K562 (cell line): ENCODE results near the gene GLIPR1. TPM values are rescaled to one million over a fixed set of nuclear protein-coding genes. Genes with fewer than 3 reads are reported as not detected.

Source experiments
- ATAC-seq: fragments of 200-7000 bp; cut with Tn5 transposase; 3 replicates; pipeline ENCODE4 v1.9.1; 2020; ENCODE audit warnings: moderate library complexity
- BruUV-seq: library from RNA; stranded (reverse); fragments of 400-500 nt; replicated peaks from 2 replicates; lab custom pipeline; 2021; lab: Mats Ljungman, UMichigan
- CTCF ChIA-PET: fragments of 300-600 bp; formaldehyde crosslinking; extraction: SDS; loops from one replicate; lab custom pipeline; 2021; ENCODE audit warnings: low intra/inter-chr PET ratio; lab: Yijun Ruan, JAX
- POLR2A ChIA-PET: fragments of 300-600, 350-650 bp; sonication (Branson Sonifier 250); formaldehyde crosslinking; extraction: SDS; loops from one replicate; lab custom pipeline; 2021; ENCODE audit warnings: antibody characterized with exemption, inconsistent platforms; lab: Yijun Ruan, JAX
- DNase-seq, 4 experiments: peaks; one replicate each; pipeline versions ENCODE4 v3.0.0 to v3.0.0-alpha.2; 2011 to 2018; ENCODE audit warnings: low spot score in 3 of 4, mixed read lengths in 3 of 4; ENCODE audit errors: extremely low read depth in 1 of 4
- FAIRE-seq: peaks from 2 replicates; lab custom pipeline; 2011; peaks lifted over from hg19 to GRCh38; lab: Jason Lieb, UNC
- H2AFZ ChIP-seq: 2 replicates; pipeline ENCODE4 v1.6.0; 2011; ENCODE audit warnings: low read depth, low read length, control low read depth, inconsistent platforms
- H3K27ac ChIP-seq: fragments of 200-600 bp; 3 replicates; pipeline ENCODE4 v1.8.0; 2011; ENCODE audit warnings: low read depth, mild to moderate bottlenecking, control low read depth, inconsistent platforms, low read length, moderate library complexity, mixed read lengths; ENCODE audit errors: extremely low read depth
- H3K27me3 ChIP-seq, 2 experiments: fragments of 300-600 bp in 1 of 2; 2 replicates in 1 of 2; 3 replicates in 1 of 2; pipeline versions ENCODE4 v1.6.0 to v1.8.0; 2011; ENCODE audit warnings: inconsistent platforms in 2 of 2, low read length in 2 of 2, mild to moderate bottlenecking in 1 of 2, mixed read lengths in 1 of 2, moderate library complexity in 1 of 2; ENCODE audit not compliant: control insufficient read depth in 2 of 2, insufficient read depth in 2 of 2
- H3K36me3 ChIP-seq: fragments of 300-600 bp; 3 replicates; pipeline ENCODE4 v1.8.0; 2011; ENCODE audit warnings: mild to moderate bottlenecking, low read length, inconsistent platforms; ENCODE audit not compliant: control insufficient read depth, insufficient read depth
- H3K4me1 ChIP-seq, 2 experiments: fragments of 200-600 bp in 1 of 2; replicated peaks in 1 of 2; 2 replicates in 1 of 2; 3 replicates in 1 of 2; pipeline versions ENCODE4 v1.5.1 to v1.8.0; 2011; ENCODE audit warnings: inconsistent platforms in 2 of 2, low read length in 2 of 2, mild to moderate bottlenecking in 1 of 2, mixed read lengths in 1 of 2, moderate library complexity in 1 of 2; ENCODE audit not compliant: control insufficient read depth in 2 of 2, insufficient read depth in 2 of 2
- H3K4me2 ChIP-seq: 2 replicates; pipeline ENCODE4 v1.6.1; 2011; ENCODE audit warnings: low read length, control low read depth, inconsistent platforms, mixed read lengths; ENCODE audit not compliant: insufficient read depth
- H3K4me3 ChIP-seq: fragments of 200-600 bp; sonication (generic), shearing (Covaris generic); 2 replicates; pipeline ENCODE4 v1.5.1; 2016; ENCODE audit warnings: control low read depth, inconsistent platforms
- H3K79me2 ChIP-seq: fragments of 200-600 bp; 3 replicates; pipeline ENCODE4 v1.8.0; 2011; ENCODE audit warnings: low read length, inconsistent platforms; ENCODE audit not compliant: control insufficient read depth, insufficient read depth
- H3K9ac ChIP-seq, 2 experiments: 2 replicates each; pipeline versions ENCODE4 v1.6.0 to v1.6.1; 2011; ENCODE audit warnings: low read depth in 2 of 2, low read length in 2 of 2, control low read depth in 1 of 2, inconsistent platforms in 1 of 2, mild to moderate bottlenecking in 1 of 2, mixed read lengths in 1 of 2; ENCODE audit not compliant: insufficient read depth in 1 of 2
- H3K9me1 ChIP-seq: one replicate; pipeline ENCODE4 v1.6.0; 2011; ENCODE audit warnings: inconsistent platforms, mild to moderate bottlenecking, low read length, moderate library complexity; ENCODE audit not compliant: control insufficient read depth, insufficient read depth
- H3K9me3 ChIP-seq: replicated peaks from 2 replicates; pipeline ENCODE4 v1.5.1; 2011; ENCODE audit warnings: low read depth, low read length, inconsistent platforms; ENCODE audit not compliant: control insufficient read depth, insufficient read depth
- H4K20me1 ChIP-seq: replicated peaks from 2 replicates; pipeline ENCODE4 v1.6.1; 2011; ENCODE audit warnings: low read length, inconsistent platforms, mixed read lengths; ENCODE audit not compliant: control insufficient read depth, insufficient read depth
- BHLHE40 ChIP-seq: IDR thresholded peaks from 2 replicates; pipeline ENCODE4 v1.6.1; 2011; ENCODE audit warnings: low read length, improper control_type of control experiment
- FOSL1 ChIP-seq: fragments of 200-800 bp; sonication (Bioruptor generic); conservative IDR thresholded peaks from 2 replicates; pipeline ENCODE4 v1.6.1; 2016; ENCODE audit warnings: missing genetic modification characterization, missing compliant biosample characterization
- HCFC1 ChIP-seq: IDR thresholded peaks from 2 replicates; pipeline ENCODE4 v1.6.1; 2012; ENCODE audit warnings: low read depth, low read length, improper control_type of control experiment
- MAFF ChIP-seq: IDR thresholded peaks from 2 replicates; pipeline ENCODE4 v1.6.1; 2012; ENCODE audit warnings: low read length, improper control_type of control experiment
- POLR2AphosphoS5 ChIP-seq: IDR thresholded peaks from 2 replicates; pipeline ENCODE4 v1.6.1; 2011; ENCODE audit warnings: mild to moderate bottlenecking, low read depth, low read length, moderate library complexity; ENCODE audit not compliant: control insufficient read depth, insufficient read depth
- PRPF4 ChIP-seq: fragments of 200-400 bp; formaldehyde crosslinking; IDR thresholded peaks from one replicate; pipeline ENCODE4 v1.6.1; 2017; ENCODE audit warnings: low read length, low read depth, mild to moderate bottlenecking; ENCODE audit not compliant: insufficient read depth, poor library complexity, severe bottlenecking
- SMARCC2 ChIP-seq: fragments of 450-650 bp; IDR thresholded peaks from 2 replicates; pipeline ENCODE4 v1.6.1; 2017; ENCODE audit warnings: antibody characterized with exemption, moderate library complexity, mild to moderate bottlenecking, low read depth
- SMARCE1 ChIP-seq: fragments of 450-650 bp; IDR thresholded peaks from 2 replicates; pipeline ENCODE4 v1.7.1; 2016; ENCODE audit warnings: mild to moderate bottlenecking
- SPI1 ChIP-seq: IDR thresholded peaks from 2 replicates; pipeline ENCODE4 v1.6.1; 2011; ENCODE audit warnings: low read depth, low read length, control low read depth, borderline replicate concordance
- ZBTB11 ChIP-seq, 3 experiments: fragments of 200-800 bp in 1 of 3; fragments of 250-450 bp in 1 of 3; fragments of 450-650 bp in 1 of 3; sonication (Bioruptor Pico) in 1 of 3; sonication (Bioruptor generic) in 1 of 3; formaldehyde crosslinking in 1 of 3; IDR thresholded peaks; 2 replicates each; pipeline versions ENCODE4 v1.6.1 to v1.8.0; 2016 to 2022; ENCODE audit warnings: mild to moderate bottlenecking in 2 of 3, missing genetic modification characterization in 2 of 3, missing compliant biosample characterization in 1 of 3, moderate library complexity in 1 of 3
- ZBTB2 ChIP-seq: fragments of 450-650 bp; IDR thresholded peaks from 2 replicates; pipeline ENCODE4 v1.6.1; 2016; ENCODE audit warnings: antibody characterized with exemption
- ZNF146 ChIP-seq: IDR thresholded peaks from one replicate; pipeline ENCODE4 v1.6.1; 2018; ENCODE audit warnings: missing compliant biosample characterization; ENCODE audit not compliant: unreplicated experiment
- ZNF444 ChIP-seq: fragments of 250-450 bp; sonication (Bioruptor Pico); IDR thresholded peaks from 2 replicates; pipeline ENCODE4 v1.4.0; 2020; ENCODE audit warnings: mild to moderate bottlenecking, moderate library complexity
- ZNF740 ChIP-seq, 3 experiments: fragments of 200-800 bp in 1 of 3; sonication (Bioruptor generic) in 1 of 3; sonication (generic) in 1 of 3; formaldehyde crosslinking in 1 of 3; IDR thresholded peaks; 2 replicates each; pipeline versions ENCODE4 v1.6.1 to v1.8.0; 2016 to 2022; ENCODE audit warnings: mild to moderate bottlenecking in 2 of 3, missing compliant biosample characterization in 2 of 3, missing genetic modification characterization in 2 of 3, missing genetic modification reagents in 1 of 3
- WGBS: fragments of 100-300 bp; shearing (Covaris generic); methylation state at CpG from one replicate; pipeline ENCODE4 v1.1.6; 2016; ENCODE audit warnings: low coverage, mixed read lengths; ENCODE audit not compliant: insufficient coverage; ENCODE audit errors: missing lambda C conversion rate; 5-methylcytosine and 5-hydroxymethylcytosine counted together
- in situ Hi-C: fragments of 300-500 bp; cut with MboI; formaldehyde crosslinking; loops from 4 replicates; pipeline ENCODE4 v1.15.0; 2018; ENCODE audit warnings: inconsistent platforms, mixed read lengths
- intact Hi-C: fragments of 100-400 bp; cut with micrococcal nuclease; formaldehyde crosslinking; loops from 2 replicates; pipeline ENCODE4 v1.14.2; 2022
- polyA plus RNA-seq, 8 experiments: library from polyadenylated mRNA; depleted of rRNA in 4 of 8; stranded (reverse) in 5 of 8; unstranded in 3 of 8; fragments of >200 nt; fragmentation: Nextera tagmentation in 2 of 8; fragmentation: Illumina TruSeq in 1 of 8; extraction: Ambion mirVana in 2 of 8; extraction: Trizol in 1 of 8; gene quantifications; 2 replicates each; pipeline versions ENCODE4 v1.2.1 to v1.2.3, GENCODE V29; 2011 to 2014; ENCODE audit warnings: inconsistent platforms in 1 of 8, missing spikeins in 1 of 8
- total RNA-seq, 7 experiments: library from RNA; depleted of rRNA in 6 of 7; stranded (reverse); fragments of >200 nt in 6 of 7; fragmentation: Illumina TruSeq in 2 of 7; extraction: Trizol in 2 of 7; gene quantifications; 2 replicates each; pipeline versions ENCODE4 v1.2.1 to v1.2.3, GENCODE V29; 2011 to 2021; ENCODE audit warnings: low replicate concordance in 1 of 7

GLIPR1 gene
- total and polyA plus RNA-seq, 9 of the 15 experiments (the other 6 are each of a cell fraction or from before 2014, with no cell fraction given), result 0.26 to 2.1 (median 1.2) TPM

GRCh38 chr12:75481013-75481705 lies 604 bp downstream of the GLIPR1 start:
- DNase-seq, result no peak
- ChIA-PET CTCF (no interaction called here), POLR2A (no interaction called here)
- FAIRE-seq, result no peak
- WGBS, result 28% methylated on average over 5 of the region's 5 CpGs
- Histone ChIP-seq H3K4me2 (peak overlapping the region; percentile 59), H3K9me1 (no peaks in the 10 kb centered on the region), H3K9me3 (no peaks in the 10 kb centered on the region), H3K9ac (peak overlapping the region in 1 of 2 experiments; percentile 37; a peak in 2 of 4 replicates), H3K27me3 (no peaks in the 10 kb centered on the region), H4K20me1 (no peaks in the 10 kb centered on the region), H3K27ac (peak overlapping the region; percentile 61; the same call in 2 of the 3 replicates), H3K79me2 (no peaks in the 10 kb centered on the region), H3K36me3 (no peaks in the 10 kb centered on the region), H3K4me1 (peaks cover 0 to 6% of the 10 kb centered on the region in 2 experiments; a peak in 4 of 5 replicates), H2AFZ (peak overlapping the region; percentile 80), H3K4me3 (no peak overlapping the region)
- TSS peak; percentile 60 for BruUV-seq
- in situ Hi-C loops, result loop anchor here (10.0 kb wide), 1 partner anchor 146 kb away; the partner anchor contains the start of genes CAPS2 and GLIPR1L1
- peak; percentile 16; the same call in 2 of the 3 replicates for ATAC-seq
- intact Hi-C loops, result loop anchor here (5.0 to 10.0 kb wide), 3 partner anchors 149 to 974 kb away; partner anchors contain the start of genes BBS10, CAPS2 and GLIPR1L1
- no peak for TF ChIP-seq HCFC1
- TF ChIP-seq ZNF740 (CRISPR knock-in tag; IDR thresholded peaks at IDR 0.05), result no peak
- TF ChIP-seq ZNF740 (tag; IDR thresholded peaks at IDR 0.05), result no peak
- no peak for TF ChIP-seq ZNF444 (CRISPR knock-in tag)
- no peak for TF ChIP-seq PRPF4
- 0 out of 6 replicates have a peak, but pooled peaks of 1 of the 3 experiments have one; percentile 29 for TF ChIP-seq ZBTB11 (CRISPR knock-in tag; IDR thresholded peaks at IDR 0.05)
- TF ChIP-seq POLR2AphosphoS5, result no peak
- TF ChIP-seq BHLHE40, result no peak
- TF ChIP-seq SMARCC2, result no peak
- peak; percentile 96 for TF ChIP-seq SPI1
- TF ChIP-seq MAFF, result no peak
- TF ChIP-seq ZBTB2, result no peak
- TF ChIP-seq FOSL1 (tag), result no peak
- peak; percentile 15; the same call in 1 of the 2 replicates for TF ChIP-seq SMARCE1
- TF ChIP-seq ZNF146, result no peak
